Amniotic stem cell (primary cell): Measurements from ENCODE around the gene FAM98A.

Experiments
- DNase-seq: peaks from one replicate; lab custom pipeline; 2025; lab: John Stamatoyannopoulos, UW

FAM98A gene

DNA sequence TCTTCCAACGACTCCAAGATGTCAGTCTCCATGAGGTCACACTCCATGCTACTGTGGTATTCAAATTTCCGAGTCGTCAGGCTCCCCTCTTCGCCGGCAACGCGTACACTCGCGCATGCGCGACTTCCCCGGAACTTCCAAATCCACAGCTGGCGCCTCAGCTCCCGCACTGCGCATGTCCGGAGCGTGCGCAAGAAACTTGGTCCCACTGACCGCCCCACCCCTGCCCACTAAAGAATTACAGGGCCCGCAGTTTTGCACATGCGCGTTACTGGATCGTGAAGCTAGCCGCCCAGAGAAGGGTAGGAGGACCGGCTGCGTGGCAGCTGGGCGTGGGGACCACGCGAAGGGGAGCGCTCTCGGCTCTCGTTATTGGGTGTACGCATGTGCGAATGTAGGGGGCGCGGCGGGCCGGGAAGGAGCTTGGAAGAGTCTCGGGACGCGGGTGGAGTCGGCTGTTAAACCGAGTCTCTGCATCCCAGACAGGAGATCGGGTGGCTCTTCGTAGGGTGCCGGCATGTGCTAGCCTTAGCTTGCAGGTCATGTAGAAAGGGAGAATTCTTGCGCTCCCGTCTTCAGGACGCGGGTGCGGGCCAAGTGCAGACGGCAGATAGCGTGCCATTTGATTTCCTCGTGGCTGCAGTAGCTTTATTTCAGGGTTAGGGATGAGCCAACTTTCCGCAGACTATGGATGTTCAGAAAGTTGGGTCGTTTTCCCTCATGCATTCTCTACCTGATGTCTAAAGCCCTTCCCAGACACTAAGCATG is at the start of gene FAM98A:
Gene FAM98A, minus strand, starts transcription at position 125 of the 768 bp plus-strand sequence. Its CDS starts 78 bp downstream, at position 47.
- DNase-seq, result peak; percentile 97

DNA sequence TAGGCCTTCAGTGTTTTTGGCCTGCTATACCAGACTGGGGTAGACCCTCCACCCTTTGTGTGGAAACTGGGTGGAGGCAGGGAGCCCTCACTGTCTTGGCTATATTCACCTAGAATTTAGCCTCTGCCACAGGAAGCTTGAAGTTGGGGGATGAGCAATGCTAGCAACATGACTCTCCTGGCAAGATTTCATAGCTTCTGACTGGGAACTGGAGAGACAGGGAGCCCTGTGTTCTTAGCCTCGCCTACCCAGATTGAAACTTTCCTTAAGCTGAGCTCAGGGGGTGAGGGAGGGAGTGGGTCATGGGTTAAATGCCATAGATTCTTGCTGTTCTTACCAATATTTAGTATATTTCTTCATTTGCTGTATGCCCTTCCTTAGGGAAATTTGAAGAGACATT is 46.8 kb upstream of the FAM98A start:
- peak; percentile 45 for DNase-seq

DNA sequence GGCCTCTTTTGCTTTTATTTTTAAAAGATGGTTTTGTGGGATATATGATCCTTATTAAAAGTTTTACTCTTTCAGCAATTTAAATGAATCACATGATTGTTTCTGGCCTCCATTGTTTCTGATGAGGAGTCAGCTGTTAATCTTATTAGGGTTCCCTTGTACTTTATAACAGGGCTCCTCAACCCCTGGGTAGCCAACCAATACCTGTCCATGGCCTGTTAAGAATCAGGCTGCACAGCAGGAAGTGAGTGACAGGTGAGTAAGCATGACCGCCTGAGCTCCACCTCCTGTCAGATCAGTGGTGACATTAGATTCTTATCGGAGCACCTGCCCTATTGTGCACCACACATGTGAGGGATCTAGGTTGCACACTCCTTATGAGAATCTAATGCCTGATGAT is 45.1 kb upstream of the FAM98A start:
- no peak for DNase-seq

DNA sequence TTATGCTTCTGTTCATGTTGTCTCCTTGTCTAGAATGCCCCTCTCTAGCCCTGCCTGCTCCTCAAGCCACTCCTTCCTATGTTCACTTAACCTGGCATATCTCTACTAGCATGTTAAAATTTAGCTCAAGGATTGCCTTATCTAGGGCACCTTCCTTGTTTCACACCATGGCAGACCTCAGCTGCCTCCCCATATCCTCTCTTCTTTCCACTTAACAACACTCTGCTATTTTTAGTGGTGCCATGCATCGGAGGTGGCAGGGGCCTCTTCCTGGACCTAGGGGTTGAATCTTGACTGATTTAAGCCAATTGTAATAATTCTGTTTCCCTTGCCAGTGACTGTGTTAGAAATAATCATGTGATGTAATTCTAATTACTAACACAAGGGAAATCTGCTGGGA is 36.9 kb upstream of the FAM98A start:
- DNase-seq, result no peak

DNA sequence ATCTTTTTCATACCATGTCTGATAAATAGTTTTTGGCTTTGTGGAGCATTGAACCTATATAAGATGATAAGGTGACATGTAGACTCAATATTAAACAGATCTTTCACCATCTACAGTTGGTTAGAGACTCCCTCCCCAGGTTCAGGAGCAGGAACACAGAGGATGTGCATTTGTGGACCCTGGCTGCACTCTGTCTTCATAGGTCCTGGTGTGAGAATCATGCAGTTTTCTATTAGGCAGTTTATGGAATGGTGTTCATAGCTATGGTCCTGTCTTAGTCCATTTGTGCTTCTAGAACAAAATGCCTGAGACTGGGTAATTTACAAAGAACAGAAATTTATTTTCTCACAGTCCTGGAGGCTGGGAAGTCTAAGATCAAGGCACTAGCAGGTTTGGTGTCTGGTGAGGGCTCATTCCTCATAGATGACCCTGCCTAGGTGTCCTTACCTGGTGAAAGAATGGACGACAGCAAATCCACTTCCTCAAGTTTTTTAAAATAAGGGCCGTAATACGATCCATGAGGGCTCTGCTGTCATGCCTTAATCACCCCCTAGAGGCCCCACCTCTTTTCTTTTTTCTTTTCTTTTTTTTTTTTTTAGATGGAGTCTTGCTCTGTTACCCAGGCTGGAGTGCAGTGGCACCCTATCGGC is 35.3 kb upstream of the FAM98A start:
- no peak for DNase-seq

DNA sequence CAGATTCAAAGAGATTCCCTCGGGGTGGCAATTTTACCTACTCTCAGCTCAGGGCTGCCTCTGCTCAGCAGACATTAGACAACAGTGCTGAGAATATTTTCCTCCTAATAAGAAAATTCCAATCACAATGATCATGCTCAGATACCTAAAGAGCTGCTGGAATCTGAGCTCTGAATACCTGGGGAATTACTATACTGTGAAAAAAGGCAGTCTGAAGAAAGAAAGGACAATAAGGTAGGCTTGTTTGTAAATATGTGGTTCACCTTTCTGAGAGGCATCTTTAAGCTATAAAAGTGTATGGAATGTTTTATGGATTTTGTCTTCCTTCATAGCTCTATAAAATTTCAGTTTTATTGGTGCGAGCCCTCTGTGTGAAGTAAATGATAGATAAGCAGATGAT is 34.2 kb upstream of the FAM98A start:
- no peak for DNase-seq

DNA sequence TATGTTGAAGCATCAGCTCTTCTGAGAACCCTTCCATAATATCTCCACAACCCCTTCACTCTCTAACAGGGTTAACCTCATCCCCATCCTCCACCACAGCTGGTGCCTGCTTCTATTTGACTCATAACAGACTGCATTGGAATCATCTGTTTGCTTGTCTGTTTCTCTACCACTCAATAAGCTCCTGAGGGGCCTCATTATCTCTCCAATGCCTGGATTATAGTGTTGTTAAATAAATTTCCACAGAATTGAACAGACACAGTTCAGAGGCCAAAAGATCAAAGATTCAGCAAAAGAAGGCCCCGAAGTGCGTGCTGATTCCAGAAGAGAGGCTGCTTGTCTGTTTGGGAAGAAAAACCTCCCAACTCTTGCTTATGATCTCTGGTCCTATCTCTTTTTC is 33.7 kb upstream of the FAM98A start:
- DNase-seq, result no peak

DNA sequence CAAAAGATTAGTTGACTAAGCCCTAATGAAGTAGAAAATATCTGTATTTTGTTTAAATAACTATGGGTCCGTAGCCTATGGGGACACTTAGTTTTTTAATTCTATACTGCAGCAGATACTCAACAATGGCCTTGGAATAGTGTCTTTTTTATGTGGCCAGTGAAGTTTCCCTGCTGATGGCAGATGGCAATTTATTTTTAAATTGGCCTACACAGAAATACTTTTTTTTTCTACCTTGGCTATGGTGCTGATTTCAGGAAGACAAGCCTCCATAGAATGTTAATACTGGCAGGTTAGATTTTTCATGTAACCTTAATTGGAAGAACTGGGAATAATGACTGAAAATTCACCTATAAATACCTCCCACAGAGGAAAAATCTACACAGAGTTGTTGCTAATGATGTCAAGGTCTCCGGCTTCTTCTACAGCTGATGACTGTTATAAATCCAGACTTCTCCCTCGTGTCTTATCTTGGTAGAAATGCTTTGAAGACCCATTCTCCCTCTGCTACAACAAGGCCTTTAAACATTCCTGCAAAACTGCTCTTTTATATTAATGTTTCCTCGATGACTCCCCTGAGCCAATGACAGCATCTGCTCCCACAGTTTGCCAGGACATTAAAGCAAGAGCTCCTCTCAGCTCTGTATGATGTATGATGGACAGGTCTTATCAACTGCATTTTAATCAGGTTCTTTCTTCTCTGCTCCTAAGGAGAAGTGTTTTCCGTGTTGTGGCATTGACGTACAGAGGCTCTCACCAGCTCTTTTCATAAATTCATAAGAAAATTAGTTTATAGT is 29.1 kb upstream of the FAM98A start:
- DNase-seq, result no peak

DNA sequence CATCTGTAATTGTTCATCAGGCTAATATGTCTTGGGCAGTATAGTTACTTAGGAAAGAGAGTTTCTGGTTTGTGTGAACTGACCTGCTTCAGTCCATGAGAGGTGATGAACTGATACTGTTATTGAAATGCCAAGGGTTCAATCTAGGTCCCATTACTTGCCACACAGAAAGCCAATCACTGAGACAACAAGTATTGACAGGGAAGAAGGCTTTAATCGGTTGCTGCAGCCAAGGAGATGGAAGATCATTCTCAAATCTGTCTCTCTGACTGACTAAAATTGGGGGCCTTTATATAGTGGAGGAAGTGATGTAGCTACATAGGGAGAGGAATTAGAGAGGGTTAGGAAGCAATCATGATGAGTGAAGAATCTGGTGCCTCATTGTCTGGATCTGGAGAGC is 19.9 kb upstream of the FAM98A start:
- no peak for DNase-seq

DNA sequence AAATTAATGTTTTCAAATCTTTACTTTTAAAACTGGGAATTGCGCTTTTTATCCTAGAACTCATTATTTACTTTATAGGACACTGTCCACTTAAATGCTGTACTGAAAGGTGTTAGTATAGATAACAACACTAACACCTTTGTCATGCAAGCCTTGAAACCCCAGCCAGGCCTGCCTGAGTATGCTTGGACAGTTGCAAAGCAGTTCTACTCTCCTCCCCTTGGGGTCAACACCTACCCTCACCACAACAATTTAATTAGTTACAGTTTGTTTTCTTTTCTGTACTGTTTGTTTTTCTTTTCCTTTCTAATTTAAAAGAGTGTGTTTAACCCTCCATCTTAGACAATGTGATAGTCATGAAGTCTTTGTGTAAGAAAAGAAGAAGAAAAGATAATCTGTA is 18.9 kb upstream of the FAM98A start:
- DNase-seq, result no peak

DNA sequence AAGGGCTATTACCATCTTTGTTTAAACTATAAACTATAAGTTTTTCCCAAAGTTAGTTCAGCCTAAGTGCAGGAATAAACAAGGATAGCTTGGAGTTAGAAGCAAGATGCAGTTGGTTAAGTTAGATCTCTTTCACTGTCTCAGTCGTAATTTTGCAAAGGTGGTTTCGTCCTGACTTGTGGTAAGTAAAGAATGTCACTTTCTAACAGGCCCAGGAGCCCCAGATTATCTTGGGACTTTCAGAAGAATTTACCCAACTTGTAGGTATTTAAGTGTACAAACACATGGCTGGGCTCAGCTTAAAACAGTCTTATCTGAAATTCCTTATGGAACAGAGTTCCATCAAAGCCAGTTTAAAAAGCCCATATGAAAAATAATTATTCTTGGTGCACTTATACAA is 18.3 kb upstream of the FAM98A start:
- no peak for DNase-seq

DNA sequence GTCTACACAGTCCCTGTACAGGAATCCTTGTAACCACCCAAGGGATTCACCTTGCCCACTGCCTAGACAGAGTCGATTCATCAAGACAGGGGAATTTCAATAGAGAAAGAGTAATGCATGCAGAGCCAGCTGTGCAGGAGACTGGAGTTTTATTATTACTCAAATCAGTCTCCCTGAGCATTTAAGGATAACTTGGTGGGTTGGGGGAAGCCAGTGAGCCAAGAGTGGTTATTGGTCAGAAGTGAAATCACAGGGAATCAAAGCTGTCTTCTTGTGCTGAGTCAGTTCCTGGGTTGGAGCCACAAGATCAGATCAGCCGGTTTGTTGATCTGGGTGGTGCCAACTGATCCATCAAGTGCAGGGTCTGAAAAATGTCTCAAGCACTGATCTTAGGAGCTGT is 17.8 kb upstream of the FAM98A start:
- DNase-seq, result no peak

DNA sequence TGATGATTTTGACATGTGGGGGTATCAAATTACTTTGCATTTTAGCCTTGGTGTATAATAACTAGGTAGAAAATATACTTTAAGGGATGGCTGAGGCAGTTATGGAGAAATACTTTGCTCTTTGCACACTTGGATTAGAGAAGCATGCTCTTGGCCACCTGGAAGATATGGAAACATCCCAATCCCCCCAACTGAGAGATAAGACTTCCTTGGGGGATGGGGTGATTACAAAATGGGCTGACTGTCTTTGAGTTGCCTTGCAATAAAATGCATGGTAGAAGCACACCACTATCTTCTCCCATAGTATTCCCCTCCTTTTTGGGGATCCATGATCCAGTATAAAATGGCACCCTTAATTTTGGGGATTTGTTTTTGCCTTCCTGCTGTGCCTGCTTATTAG is 15.1 kb upstream of the FAM98A start:
- DNase-seq, result no peak

DNA sequence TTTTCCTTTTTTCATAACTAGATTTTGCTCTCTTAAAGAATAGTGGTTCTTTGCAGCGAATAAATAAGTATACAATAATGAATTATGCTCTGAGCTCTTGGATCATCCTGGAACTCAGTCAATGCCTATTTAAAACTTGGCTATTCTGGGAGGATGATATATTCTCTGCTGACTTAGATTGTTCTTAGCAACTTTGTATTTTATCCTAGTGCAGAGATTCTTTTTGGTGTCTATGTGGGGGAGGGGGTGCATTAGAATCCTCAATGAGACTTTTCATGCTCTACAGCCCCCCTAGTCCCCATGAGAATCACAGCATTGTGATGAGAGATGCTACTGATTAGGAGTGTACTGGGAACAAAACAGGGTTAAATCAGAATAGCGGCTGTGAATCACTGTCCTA is 8.8 kb upstream of the FAM98A start:
- DNase-seq, result no peak

DNA sequence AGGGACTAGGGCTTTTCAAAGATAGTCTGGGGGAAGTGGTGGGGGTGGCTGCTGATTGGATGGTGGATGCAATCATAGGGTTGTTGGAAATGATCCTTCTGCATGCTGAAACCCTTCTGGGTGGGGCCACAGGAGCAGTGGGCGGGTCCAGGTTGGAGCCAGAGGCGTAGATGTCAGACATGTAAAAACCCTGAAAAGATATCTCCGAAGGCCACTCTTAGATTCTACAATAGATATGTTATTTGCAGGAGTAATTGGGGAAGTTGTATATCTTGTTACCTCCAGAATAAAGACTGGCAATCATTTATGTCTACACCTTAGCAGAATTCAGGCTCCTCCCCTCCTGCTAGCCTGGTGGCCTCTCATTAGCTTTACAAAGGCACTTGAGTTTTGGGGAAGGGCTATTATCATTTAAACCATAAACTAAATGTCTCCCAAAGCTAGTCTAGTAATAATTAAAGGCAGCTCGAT is 8.2 kb upstream of the FAM98A start:
- no peak for DNase-seq

DNA sequence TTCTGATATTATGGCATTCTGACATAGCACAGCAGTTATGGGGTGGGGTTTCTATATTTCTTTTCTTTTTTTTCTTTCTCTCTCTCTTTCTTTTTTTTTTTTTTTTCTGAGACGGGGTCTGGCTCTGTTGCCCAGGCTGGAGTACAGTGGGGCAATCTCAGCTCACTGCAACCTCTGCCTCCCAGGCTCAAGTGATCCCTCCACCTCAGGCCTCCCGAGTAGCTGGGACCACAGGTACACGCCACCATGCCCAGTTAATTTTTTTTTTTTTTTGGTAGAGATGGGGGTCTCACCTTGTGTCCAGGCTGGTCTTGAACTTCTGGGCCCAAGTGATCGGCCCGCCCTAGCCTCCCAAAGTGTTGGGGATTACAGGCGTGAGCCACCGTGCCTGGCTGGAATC is 7.5 kb upstream of the FAM98A start:
- DNase-seq, result no peak

DNA sequence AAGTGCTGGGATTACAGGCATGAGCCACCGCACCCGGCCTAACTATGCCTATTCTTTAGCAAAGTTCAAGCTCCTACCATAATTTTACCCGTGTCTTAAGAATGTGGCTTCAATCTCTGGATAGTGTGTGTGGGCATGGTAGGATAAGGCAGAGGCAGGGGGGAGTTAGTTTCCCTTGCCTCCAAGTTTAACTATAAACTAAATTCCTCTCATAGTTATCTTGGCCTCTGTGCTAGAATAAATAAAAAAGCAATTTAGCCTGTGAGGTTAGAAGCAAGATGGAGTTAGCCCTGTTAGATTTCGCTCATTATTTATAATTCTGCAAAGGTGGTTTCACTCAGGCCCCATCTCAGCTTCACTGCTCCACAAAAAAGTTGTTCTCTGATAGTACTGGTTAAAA is 7.0 kb upstream of the FAM98A start:
- no peak for DNase-seq

DNA sequence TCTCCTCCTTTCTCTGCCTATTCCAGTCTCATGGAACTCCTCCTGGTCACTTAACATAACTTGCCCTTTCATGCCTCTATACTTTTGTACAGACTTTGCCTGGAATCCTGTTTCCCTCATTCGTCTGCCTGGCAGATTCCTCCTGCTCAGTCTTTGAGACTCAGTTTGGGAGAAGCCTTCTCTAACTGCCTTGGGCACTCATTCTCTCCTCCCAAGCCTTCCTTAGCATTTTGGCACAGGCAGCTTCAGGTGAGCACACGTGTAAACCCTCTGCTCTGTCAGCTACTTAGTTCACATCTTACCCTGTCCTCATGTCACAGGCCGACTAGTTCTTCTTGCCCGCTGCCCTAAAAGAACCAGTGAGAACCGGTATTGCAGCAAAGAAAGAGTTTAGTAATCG is 6.0 kb upstream of the FAM98A start:
- no peak for DNase-seq

DNA sequence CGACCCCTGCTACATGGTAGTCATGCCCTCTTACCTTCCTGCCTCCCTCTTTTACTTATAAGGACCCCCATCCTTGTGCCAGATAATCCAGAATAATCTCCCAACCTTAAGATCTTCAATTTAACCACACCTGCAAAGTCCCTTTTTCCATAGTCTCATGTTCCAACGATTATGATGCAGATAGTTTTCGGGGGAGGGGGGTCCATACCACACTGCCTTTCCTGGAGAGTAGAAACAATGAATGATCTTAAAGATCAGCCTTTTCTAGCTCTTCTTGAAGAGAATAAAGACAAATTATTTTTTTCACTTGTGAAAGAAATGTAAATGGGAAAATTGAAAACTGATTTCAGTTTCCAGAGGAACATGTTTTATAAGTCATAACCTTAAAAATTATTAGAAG is 4.3 kb upstream of the FAM98A start:
- no peak for DNase-seq

DNA sequence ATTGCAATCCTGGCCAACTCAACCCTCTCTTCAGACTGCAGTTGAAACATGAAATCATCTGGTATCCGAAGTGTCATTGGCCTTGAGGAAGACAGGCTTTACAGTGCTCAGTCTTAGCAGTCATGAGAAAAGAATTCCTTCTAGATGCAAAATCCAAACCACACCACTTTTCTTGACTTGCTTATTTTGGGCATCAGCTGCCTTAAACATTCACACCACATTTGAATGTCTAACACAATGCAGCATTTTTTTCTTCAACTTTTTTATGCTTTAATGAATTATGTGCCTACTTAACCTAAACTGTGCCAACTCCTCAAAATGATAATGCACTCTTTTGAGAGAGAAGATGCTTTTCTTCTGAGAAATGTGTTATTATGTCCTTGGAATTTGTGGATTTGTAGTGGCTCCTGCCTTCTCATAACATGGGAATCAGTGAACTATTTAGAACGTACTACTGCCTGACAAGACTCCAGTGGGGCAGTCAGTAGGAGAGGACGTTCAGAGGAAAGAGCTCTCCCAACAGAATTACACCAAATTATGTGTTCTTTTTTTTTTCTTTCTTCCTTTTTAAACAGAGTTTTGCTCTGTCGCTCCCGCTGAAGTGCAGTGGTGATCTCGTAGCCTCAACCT is 3.2 kb upstream of the FAM98A start:
- no peak for DNase-seq

DNA sequence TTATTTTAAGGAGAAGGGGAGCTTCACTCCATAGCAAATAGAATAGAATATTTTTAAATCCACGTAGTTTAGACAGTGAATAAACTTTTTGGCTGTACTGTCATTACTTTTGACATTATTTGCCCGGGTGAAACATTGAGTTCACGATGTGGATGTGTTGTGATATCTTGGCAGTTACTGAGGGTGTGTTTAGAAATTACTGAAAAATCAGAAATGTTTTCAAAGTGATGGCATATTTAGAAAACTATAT is 769 bp upstream of the FAM98A start:
- no peak for DNase-seq

DNA sequence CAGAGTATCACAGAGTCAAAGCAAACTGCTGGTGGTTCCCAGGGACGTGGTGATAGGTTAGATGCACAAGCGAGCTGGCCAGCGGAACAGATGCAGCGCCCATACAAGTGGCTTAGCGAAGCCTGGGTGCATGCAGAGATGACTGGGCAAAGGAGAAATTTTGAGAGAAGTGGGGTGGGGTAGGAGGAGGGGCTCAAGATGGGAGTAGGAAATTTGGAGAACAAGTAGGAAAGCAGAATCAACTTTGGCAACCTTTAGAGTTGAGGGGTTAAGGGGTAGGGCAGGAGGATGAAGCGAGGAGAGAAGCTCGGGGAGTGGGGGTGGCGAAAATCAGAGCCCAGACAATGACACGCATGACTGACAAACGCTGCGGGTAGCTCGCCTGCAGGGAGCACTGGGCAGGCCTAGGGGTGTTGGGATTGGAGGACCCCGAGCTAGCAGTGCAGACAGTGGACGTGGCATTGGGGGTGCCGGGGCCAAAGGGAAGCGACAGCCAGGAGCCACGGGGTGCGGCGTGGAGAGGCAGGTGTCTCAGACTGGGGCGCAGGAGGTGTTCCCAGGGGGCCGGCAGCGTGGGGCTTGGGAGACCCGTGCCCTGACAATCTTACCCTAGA is 431 bp downstream of the FAM98A start:
- DNase-seq, result no peak
